Epithelial cell of esophagus (primary cell): ENCODE data around the gene FSCN2.

Experiments used
- DNase-seq: peaks from one replicate; pipeline ENCODE4 v3.0.0; 2010; ENCODE audit warnings: low read depth
- H3K4me3 ChIP-seq: 2 replicates; pipeline ENCODE4 v1.5.1; 2011; ENCODE audit warnings: mild to moderate bottlenecking, low read length, control low read depth
- TF ChIP-seq, protein P1 (sequence below): IDR thresholded peaks from 2 replicates; pipeline ENCODE4 v1.5.1; 2011; ENCODE audit warnings: low read depth, mild to moderate bottlenecking, low read length, control low read depth, inconsistent platforms; ENCODE audit not compliant: insufficient read depth; ENCODE audit errors: missing control alignments

The FSCN2 gene

DNA sequence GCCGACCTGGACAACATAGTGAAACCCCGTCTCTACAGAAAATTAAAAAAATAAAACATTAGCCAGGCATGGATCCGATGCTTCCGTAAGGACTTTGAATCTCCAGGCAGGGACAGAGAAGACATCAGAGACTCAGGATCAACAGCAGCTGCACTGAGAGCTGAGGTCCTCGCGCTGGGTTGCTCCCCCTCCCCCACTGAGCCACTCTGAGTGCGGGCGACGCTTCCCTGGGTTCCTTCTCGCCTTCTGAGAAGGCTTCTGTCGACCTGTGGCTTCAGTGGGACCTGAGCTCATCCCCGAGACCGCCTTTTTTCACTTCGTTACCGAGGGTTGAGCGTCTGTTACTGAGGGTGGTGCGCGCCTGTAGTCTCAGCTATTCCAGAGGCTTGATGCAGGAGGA lies 36.0 kb upstream of the FSCN2 start:
- H3K4me3 ChIP-seq, result no peak overlapping the region
- TF ChIP-seq, protein P1, sequence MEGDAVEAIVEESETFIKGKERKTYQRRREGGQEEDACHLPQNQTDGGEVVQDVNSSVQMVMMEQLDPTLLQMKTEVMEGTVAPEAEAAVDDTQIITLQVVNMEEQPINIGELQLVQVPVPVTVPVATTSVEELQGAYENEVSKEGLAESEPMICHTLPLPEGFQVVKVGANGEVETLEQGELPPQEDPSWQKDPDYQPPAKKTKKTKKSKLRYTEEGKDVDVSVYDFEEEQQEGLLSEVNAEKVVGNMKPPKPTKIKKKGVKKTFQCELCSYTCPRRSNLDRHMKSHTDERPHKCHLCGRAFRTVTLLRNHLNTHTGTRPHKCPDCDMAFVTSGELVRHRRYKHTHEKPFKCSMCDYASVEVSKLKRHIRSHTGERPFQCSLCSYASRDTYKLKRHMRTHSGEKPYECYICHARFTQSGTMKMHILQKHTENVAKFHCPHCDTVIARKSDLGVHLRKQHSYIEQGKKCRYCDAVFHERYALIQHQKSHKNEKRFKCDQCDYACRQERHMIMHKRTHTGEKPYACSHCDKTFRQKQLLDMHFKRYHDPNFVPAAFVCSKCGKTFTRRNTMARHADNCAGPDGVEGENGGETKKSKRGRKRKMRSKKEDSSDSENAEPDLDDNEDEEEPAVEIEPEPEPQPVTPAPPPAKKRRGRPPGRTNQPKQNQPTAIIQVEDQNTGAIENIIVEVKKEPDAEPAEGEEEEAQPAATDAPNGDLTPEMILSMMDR, result no peak

DNA sequence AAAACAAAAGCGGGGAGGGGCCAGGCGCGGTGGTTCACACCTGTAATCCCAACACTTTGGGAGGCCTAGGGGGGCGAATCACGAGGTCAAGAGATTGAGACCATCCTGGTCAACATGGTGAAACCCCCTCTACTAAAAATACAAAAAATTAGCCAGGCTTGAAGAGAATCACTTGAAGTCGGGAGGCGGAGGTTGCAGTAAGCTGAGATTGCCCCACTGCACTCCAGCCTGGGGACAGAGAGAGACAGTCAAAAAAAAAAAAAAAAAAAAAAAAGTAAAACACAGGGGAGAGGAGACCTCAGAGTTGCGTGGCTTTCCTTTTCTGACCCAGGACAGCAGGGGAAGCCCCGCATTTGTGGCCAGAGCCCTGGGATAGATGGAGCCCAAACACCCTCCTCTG lies 35.5 kb upstream of the FSCN2 start:
- H3K4me3 ChIP-seq, result no peak overlapping the region
- DNase-seq, result no peak
- TF ChIP-seq, protein P1, result no peak

More for the DNA sequence above, 36.0 kb upstream of the FSCN2 start:
- DNase-seq, result no peak

DNA sequence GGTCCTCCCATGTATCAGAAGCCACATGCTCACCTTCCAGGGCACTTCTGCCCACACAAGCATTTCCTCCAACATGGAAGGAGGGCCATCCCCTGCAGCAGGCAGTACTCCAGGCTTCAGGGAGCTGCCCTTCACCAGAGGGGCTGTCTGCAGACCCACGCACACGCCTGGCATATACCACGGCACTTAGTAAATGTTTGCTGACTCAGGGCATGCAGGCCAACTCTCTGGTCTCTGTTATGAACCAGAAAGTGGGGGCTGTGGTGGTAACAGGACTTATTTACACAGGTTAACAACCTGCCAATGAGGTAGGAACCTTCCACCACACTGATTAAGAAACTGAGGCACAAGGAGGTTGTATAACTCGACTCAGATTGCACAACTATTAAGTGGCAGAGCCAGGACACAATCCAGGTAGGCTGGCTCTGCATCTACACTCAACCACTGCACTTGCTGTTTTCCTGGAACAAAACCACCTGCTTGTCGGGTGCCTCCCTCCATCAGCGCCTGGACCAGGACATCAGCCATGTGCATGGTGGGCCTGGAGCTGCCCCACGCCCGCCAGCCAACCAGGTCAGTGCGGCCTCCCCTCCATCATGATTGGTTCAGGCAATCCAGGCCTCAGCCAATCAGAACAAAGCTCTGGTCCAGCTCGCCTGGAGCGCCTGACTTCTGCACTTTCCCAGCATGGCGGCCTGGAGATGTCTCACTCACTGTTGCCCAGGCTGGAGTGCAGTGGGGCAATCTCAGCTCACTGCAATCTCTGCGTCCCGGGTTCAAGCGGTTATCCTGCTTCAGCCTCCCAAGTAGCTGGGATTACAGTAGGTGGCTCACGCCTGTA lies 34.8 kb upstream of the FSCN2 start:
- TF ChIP-seq, protein P1, result no peak
- H3K4me3 ChIP-seq, result no peak overlapping the region
- DNase-seq, result no peak

DNA sequence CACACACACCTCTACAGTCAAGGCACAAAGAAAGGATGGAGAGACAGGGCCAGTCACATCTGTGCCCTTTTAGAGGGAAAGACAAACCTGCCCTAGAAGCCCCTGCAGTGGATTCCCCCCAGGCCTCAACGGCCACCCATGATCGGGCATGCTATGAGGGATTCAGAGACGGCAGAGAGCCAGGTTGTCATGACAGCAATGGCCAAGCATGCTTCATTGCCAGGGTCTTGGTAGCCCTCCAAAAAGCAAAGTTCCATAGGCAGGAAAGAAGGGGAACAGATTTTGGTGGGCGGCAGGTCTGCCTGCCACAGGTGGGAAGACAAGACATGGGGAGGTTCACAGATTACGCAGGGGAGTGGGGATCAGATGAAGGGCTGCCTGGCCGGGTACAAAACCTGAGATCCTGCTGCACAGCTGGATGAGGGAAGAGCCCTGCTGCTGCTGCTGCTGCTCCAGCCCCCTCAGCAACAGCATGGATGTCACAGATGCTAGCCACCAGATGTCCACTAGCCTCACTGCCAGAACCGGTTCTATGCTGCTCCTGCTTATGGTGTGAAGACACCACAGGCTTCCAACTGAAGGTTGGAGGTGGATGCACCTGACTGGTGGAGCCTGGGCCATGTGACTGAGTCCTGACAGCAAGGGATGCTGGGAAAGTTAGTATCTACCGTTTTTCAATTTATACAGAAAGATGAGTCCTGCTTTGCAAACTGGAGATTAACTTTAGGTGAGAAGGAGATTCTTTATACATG lies 33.4 kb upstream of the FSCN2 start:
- TF ChIP-seq, protein P1, result no peak
- H3K4me3 ChIP-seq, result no peak overlapping the region
- DNase-seq, result no peak

DNA sequence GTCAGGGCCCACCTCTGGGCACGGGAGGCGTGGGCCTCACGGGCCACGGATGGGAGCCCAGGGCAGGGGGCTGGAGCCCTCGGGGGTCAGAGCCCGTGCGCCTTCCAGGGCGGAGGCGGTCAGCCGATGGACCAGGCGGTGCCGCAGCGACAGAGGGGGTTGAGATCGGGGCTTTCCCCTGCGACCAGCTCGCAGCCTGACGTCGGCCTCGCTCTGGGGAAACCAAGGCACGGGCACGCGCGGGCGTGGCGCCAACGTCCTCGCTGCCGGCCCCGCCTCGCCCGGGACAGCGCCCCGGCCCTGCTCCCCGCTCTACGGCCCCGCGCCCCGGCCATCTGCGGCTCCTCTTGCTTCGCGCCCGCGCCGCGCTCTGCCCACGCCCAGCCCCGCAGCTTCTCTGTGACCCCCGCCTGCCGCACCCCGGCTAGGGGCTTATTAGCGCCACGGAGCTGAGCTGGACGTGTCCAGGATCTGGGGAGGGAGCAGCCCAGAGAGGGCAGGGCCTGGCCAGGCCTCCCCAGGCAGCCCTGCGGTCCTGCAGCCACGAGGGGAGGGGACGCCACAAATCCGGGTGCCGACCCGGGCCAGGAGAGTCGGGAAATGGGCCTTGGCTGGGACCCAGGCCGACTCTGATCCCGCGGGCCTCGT lies 29.1 kb upstream of the FSCN2 start:
- TF ChIP-seq, protein P1, result no peak
- no peak for DNase-seq
- H3K4me3 ChIP-seq, result no peak overlapping the region

DNA sequence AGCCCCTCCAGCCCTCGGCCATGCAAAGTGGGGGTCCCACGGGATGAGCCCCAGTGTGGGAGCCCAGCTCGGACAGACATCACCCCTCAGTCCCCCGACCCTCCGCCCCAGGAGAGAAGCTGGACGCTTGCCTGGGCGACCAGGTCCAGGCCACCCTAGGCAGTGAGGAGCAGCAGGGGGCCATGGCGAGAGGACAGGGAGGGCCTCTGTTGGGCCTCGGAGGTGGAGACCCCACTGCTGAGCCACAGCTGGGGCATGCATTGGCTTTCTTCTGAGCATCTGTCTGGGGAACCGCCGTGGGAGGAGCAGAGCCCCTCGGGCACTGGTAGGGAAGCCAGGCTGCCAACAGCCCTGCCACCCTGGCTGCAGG lies 28.6 kb upstream of the FSCN2 start:
- TF ChIP-seq, protein P1, result no peak
- no peak overlapping the region for H3K4me3 ChIP-seq
- no peak for DNase-seq
